Nephron (organoid): Measurements from ENCODE around the gene ISCA2.

ENCODE experiments used
- H3K27ac Mint-ChIP-seq, 3 experiments: 2 replicates each; pipeline ENCODE4 v1.8.0; 2020; ENCODE audit warnings: mixed read lengths in 3 of 3, mild to moderate bottlenecking in 2 of 3, moderate library complexity in 1 of 3
- H3K27me3 Mint-ChIP-seq: 2 replicates; pipeline ENCODE4 v1.8.0; 2021; ENCODE audit warnings: low read depth, mild to moderate bottlenecking, moderate library complexity, mixed read lengths
- H3K36me3 Mint-ChIP-seq: 2 replicates; pipeline ENCODE4 v1.8.0; 2020; ENCODE audit warnings: low read depth, mixed read lengths
- H3K4me1 Mint-ChIP-seq: 2 replicates; pipeline ENCODE4 v1.8.0; 2020; ENCODE audit warnings: mixed read lengths
- H3K4me3 Mint-ChIP-seq, 3 experiments: 2 replicates each; pipeline ENCODE4 v1.8.0; 2020; ENCODE audit warnings: mild to moderate bottlenecking in 3 of 3, mixed read lengths in 3 of 3, moderate library complexity in 2 of 3
- H3K9me3 Mint-ChIP-seq: 2 replicates; pipeline ENCODE4 v1.8.0; 2020; ENCODE audit warnings: mixed read lengths
- TF ChIP-seq, protein P1 (sequence below), 3 experiments: fragments of 200-600 bp; sonication (generic); IDR thresholded peaks; one replicate each; pipeline ENCODE4 v1.5.0; 2021; ENCODE audit warnings: antibody characterized with exemption in 3 of 3; ENCODE audit not compliant: unreplicated experiment in 3 of 3

ISCA2 gene

DNA sequence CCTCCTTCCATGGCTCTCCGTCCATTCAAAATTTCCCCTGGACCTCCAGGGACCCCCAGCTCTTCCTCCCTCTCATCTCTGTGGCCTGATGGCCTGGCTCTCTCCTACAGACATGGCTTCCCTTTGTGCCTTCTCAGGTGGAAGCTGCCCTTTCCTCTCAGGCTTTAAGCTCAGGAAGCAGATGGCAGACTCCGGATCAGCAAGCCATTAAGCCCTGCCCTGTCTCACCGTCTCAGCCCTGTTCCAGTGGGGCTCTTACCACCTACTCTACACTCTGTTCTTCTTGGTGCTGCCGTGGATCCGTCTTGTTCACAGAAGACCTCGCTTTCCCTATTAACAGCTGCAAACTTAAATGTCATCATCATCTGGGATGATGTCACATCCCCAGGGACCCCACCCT is 33.6 kb upstream of the ISCA2 start:
- Mint-ChIP-seq H3K36me3 (no peaks in the 10 kb centered on the region), H3K4me3 (no peak overlapping the region), H3K27ac (no peak overlapping the region), H3K4me1 (peaks cover 16% of the 10 kb centered on the region), H3K27me3 (peaks cover 9% of the 10 kb centered on the region), H3K9me3 (no peaks in the 10 kb centered on the region)
- TF ChIP-seq, protein P1, sequence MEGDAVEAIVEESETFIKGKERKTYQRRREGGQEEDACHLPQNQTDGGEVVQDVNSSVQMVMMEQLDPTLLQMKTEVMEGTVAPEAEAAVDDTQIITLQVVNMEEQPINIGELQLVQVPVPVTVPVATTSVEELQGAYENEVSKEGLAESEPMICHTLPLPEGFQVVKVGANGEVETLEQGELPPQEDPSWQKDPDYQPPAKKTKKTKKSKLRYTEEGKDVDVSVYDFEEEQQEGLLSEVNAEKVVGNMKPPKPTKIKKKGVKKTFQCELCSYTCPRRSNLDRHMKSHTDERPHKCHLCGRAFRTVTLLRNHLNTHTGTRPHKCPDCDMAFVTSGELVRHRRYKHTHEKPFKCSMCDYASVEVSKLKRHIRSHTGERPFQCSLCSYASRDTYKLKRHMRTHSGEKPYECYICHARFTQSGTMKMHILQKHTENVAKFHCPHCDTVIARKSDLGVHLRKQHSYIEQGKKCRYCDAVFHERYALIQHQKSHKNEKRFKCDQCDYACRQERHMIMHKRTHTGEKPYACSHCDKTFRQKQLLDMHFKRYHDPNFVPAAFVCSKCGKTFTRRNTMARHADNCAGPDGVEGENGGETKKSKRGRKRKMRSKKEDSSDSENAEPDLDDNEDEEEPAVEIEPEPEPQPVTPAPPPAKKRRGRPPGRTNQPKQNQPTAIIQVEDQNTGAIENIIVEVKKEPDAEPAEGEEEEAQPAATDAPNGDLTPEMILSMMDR (IDR thresholded peaks at IDR 0.05; ENCODE audit: unreplicated experiment in 3 of 3) = no peak

- H3K27me3 Mint-ChIP-seq = peaks cover 7% of the 10 kb centered on the region
Measured at GRCh38 chr14:74462993-74463392, 30.6 kb upstream of the ISCA2 start.

GRCh38 chr14:74463697-74464096 is 29.9 kb upstream of the ISCA2 start:
- H3K27me3 Mint-ChIP-seq = peaks cover 7% of the 10 kb centered on the region
- no peaks in the 10 kb centered on the region for H3K36me3 Mint-ChIP-seq
- peaks cover 10% of the 10 kb centered on the region for H3K4me1 Mint-ChIP-seq
- H3K4me3 Mint-ChIP-seq = no peak overlapping the region
- H3K9me3 Mint-ChIP-seq = no peaks in the 10 kb centered on the region
- H3K27ac Mint-ChIP-seq = no peak overlapping the region
- TF ChIP-seq, protein P1 (IDR thresholded peaks at IDR 0.05; ENCODE audit: unreplicated experiment in 3 of 3) = no peak

More at GRCh38 chr14:74462993-74463392, 30.6 kb upstream of the ISCA2 start:
- Mint-ChIP-seq H3K4me1 (peaks cover 10% of the 10 kb centered on the region), H3K36me3 (no peaks in the 10 kb centered on the region), H3K9me3 (no peaks in the 10 kb centered on the region), H3K27ac (no peak overlapping the region), H3K4me3 (no peak overlapping the region)
- TF ChIP-seq, protein P1 (IDR thresholded peaks at IDR 0.05; ENCODE audit: unreplicated experiment in 3 of 3) = no peak

- Mint-ChIP-seq H3K4me3 (no peak overlapping the region), H3K4me1 (peaks cover 10% of the 10 kb centered on the region), H3K9me3 (no peaks in the 10 kb centered on the region), H3K27me3 (peaks cover 7% of the 10 kb centered on the region), H3K36me3 (no peaks in the 10 kb centered on the region), H3K27ac (no peak overlapping the region)
- TF ChIP-seq, protein P1 (IDR thresholded peaks at IDR 0.05; ENCODE audit: unreplicated experiment in 3 of 3) = no peak
Measured at GRCh38 chr14:74464785-74465184, 28.8 kb upstream of the ISCA2 start.

DNA sequence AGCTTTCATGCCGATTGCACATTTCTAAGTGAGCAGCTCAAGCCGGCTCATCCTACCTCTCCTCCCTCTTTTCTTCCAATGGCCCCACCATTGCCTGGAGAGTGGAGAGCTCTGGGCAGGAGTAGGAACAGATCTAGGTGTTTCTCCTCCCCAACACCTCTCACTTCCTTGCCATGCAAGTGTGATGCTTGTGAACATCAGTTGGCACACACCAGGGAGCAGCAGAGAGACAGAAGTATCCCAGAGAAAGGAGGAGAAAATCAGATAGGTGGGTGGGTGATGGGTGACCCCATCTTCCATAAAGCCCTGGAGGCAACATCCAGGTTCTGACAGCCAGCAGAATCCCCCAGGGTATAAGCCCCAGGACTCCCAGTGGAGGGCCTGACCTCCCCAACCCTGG is 28.2 kb upstream of the ISCA2 start:
- peaks cover 6% of the 10 kb centered on the region for H3K4me1 Mint-ChIP-seq
- peaks cover 3% of the 10 kb centered on the region for H3K27me3 Mint-ChIP-seq
- H3K36me3 Mint-ChIP-seq = no peaks in the 10 kb centered on the region
- H3K4me3 Mint-ChIP-seq = no peak overlapping the region
- H3K9me3 Mint-ChIP-seq = no peaks in the 10 kb centered on the region
- TF ChIP-seq, protein P1 (IDR thresholded peaks at IDR 0.05; ENCODE audit: unreplicated experiment in 3 of 3) = no peak
- no peak overlapping the region for H3K27ac Mint-ChIP-seq

- H3K4me3 Mint-ChIP-seq = no peak overlapping the region
- H3K9me3 Mint-ChIP-seq = no peaks in the 10 kb centered on the region
- TF ChIP-seq, protein P1 (IDR thresholded peaks at IDR 0.05; ENCODE audit: unreplicated experiment in 3 of 3) = no peak
- H3K4me1 Mint-ChIP-seq = no peaks in the 10 kb centered on the region
- H3K36me3 Mint-ChIP-seq = peaks cover 8% of the 10 kb centered on the region
- peaks cover 4% of the 10 kb centered on the region for H3K27me3 Mint-ChIP-seq
- H3K27ac Mint-ChIP-seq = no peak overlapping the region
Measured at GRCh38 chr14:74468513-74468912, 25.1 kb upstream of the ISCA2 start.
